GM12891 (cell line): Measurements from ENCODE around the gene DNHD1.

Source experiments
- DNase-seq: peaks from one replicate; pipeline ENCODE4 v3.0.0; 2011; ENCODE audit warnings: low spot score; ENCODE audit not compliant: insufficient read length
- FAIRE-seq: peaks from 2 replicates; lab custom pipeline; 2011; peaks lifted over from hg19 to GRCh38; lab: Jason Lieb, UNC
- PAX5 ChIP-seq: IDR thresholded peaks from 2 replicates; pipeline ENCODE4 v1.6.1; 2011; ENCODE audit warnings: low read length, moderate library complexity, mild to moderate bottlenecking; ENCODE audit not compliant: insufficient read depth, severe bottlenecking
- POLR2A ChIP-seq: IDR thresholded peaks from 2 replicates; pipeline ENCODE4 v1.6.1; 2011; ENCODE audit warnings: low read depth, low read length, control low read depth
- POLR2AphosphoS5 ChIP-seq: IDR thresholded peaks from 2 replicates; pipeline ENCODE4 v1.6.1; 2011; ENCODE audit warnings: low read depth, low read length, control low read depth
- POU2F2 ChIP-seq: IDR thresholded peaks from 2 replicates; pipeline ENCODE4 v1.6.1; 2011; ENCODE audit warnings: low read depth, mild to moderate bottlenecking, control low read depth, low read length, moderate library complexity
- SPI1 ChIP-seq: IDR thresholded peaks from 2 replicates; pipeline ENCODE4 v1.6.1; 2011; ENCODE audit warnings: low read depth, low read length, control low read depth
- TAF1 ChIP-seq: IDR thresholded peaks from 2 replicates; pipeline ENCODE4 v1.6.1; 2011; ENCODE audit warnings: low read depth, low read length, control low read depth

DNHD1 gene

DNA sequence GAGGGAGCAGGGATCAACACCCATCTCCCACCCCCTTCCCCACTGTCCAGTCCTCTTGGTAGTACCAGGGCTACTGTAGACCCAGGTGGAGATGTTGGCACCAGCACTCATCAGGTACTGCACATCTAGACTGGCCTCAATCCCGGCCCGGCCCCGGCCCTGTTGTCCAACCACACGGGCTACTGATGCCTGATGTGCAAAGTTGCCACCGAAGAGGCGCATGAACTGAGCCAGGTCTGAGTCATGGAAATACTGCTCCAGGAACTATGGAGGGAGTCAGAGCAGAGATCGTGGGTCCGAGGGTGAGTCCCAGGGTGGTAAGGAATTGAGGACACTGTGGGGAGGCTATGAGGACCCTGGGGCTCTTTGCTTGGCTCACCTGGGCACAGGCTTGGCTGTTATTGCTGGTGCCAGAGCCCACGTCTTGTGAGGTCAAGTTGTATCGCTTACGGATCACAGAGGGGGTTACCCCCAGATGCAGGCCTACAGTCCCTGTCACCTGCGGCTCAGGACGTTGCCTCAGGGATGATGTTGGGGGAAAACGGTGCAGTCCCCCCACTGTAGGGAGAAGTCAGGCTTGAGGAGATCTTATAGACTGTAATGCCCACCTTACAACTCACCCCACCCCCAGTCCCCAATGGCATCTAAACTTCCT is 119.6 kb downstream of the DNHD1 start:
- DNase-seq (no peak), FAIRE-seq (no peak)
- no peak for TF ChIP-seq SPI1
- TF ChIP-seq POU2F2: no peak
- no peak for TF ChIP-seq POLR2A
- TF ChIP-seq POLR2AphosphoS5: no peak

DNA sequence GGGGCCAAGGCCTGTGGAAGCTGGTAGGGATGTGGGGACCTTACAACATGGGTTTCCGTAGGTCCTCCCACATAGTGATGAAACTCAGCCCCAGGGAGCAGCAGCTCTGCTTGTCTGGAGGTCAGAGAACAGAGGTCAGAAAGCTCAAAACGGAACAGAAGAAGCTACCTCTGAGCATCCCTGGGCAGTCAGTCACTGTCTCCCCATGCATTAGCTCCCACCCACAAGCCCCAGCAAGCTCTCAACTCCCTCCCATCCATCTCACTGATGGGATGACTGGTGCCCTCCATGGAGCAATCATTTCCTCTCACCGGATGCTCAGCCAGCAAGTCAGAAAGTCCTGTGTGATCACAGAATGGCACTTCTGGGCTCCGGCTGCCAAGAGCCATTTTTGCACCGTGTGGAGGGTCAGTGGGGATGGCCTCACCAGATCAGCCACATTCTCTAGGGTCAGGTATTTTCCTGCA is 120.3 kb downstream of the DNHD1 start:
- no peak for DNase-seq
- no peak for FAIRE-seq
- TF ChIP-seq TAF1: no peak
- TF ChIP-seq SPI1: no peak
- no peak for TF ChIP-seq POU2F2
- no peak for TF ChIP-seq POLR2AphosphoS5
- no peak for TF ChIP-seq PAX5
- TF ChIP-seq POLR2A: no peak

DNA sequence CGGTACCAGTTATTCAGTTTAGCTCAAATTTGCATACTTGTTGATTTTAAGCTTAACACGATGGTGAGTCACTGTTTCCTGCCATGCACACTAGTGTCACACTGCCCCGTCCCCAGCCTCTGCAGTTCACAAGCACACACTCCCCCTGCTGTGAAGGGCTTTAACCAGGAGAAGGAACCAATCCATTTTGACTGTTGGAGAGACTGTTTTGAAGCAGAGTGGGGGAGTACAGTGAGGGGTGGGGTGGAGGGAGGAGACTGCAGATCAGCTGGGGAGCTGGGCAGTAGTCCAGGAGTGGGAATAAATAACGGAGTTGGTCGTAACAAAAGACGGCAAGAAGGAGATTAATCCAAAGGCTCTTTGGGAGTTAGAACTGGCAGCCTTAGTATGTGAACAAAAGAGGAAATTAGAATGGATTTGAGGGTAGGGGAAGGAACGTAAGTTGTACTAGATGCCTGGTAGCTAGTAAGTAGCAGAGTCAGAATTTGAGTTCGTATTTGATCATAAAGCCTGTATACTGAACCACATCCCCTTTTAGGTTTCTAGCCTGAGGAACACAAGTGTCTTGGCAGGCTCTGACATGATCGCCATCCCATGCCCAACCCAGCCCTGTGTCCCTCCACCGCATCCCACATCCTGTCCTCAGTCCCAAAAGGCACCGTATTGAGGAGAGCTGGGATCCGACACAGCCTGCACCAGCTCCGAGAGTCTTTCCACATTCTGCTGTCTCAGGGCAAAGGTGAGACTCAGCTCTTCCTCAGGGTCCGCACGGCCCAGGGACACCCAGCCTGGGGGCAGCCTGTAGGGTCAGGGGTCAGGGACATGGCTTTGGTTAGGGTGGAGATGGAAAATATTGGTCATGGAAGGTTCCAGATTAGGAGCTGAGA is 121.3 kb downstream of the DNHD1 start:
- FAIRE-seq: peak; percentile 79
- TF ChIP-seq POLR2AphosphoS5 (0 out of 2 replicates have a peak, but pooled peaks have one; percentile 17), SPI1 (peak; percentile 83), TAF1 (no peak), POU2F2 (peak; percentile 39; the same call in 1 of the 2 replicates)
- DNase-seq: no peak

DNA sequence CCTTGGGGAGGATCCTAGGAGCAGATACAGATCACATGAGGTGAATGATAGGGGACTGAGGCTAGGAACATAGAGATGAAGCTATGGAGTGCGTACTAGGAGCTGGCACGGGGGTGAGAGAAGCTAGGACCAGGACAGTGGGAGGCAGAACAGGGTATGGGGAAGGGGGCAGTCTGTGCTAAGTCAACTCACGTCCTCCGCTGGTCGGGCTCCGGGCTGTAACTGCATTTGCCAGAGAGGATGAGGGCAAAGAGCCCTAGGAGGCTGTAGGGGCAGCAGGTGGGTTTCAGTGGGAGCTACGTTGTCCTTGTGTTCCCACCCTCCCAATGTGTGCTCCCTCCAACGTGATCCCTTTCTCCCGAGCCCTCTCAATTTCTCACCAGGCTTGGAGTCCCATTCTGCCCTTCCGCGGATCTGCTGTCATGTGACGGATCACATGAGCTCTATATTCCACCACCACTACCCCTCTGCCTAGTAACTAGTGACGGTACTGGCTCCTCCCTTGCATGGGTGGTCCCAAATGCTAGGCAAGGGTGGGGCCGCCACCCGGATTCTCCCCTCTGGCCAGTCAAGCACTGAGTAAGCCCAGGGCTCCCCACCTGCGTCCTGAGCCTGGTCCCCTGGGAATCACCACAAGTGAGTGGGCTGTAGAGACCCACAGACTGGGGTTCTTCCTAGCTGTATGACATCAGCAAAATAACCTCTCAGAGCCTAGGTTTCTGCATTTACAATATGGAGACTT is 122.1 kb downstream of the DNHD1 start, which contains the start of gene TPP1:
TSS of gene TPP1 (minus strand) at position 419 of the 742 bp plus-strand sequence. CDS start at position 397, 22 bp downstream.
- peak; percentile 31; the same call in 1 of the 2 replicates for TF ChIP-seq TAF1
- no peak for TF ChIP-seq SPI1
- TF ChIP-seq POLR2AphosphoS5: peak; percentile 65; the same call in 1 of the 2 replicates
- TF ChIP-seq POU2F2: no peak
- TF ChIP-seq PAX5: no peak
- peak; percentile 71; the same call in 1 of the 2 replicates for TF ChIP-seq POLR2A
- FAIRE-seq: peak; percentile 100
- DNase-seq: peak; percentile 93

DNA sequence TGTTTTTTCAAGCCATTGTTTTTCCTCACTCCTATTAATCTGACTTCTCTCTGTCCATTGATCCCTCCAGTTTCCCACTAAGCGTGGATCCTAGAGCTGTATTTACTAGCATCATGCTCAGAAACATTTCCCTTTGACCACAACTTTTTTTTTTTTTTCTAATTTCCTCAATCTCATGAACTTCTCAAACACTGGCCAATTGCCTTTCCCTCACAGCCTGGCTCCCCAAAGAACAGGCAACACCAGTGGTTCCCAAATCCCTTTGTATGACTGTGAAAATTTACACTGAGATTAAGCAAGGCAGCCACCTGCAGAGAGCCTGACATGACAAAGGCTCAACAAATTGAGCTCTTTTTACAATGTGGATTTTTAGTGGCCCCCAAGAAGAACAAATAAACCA is 123.6 kb downstream of the DNHD1 start:
- TF ChIP-seq POLR2A (no peak), SPI1 (no peak), PAX5 (no peak), POLR2AphosphoS5 (no peak), POU2F2 (no peak), TAF1 (no peak)
- FAIRE-seq (no peak), DNase-seq (no peak)
